GM12878 (cell line): ENCODE measurements around the gene PSMD13. TPM values are rescaled to one million over a fixed set of nuclear protein-coding genes. Genes with fewer than 3 reads are reported as not detected.

Experiments
- ATAC-seq: fragments of 200-7000 bp; cut with Tn5 transposase; 3 replicates; pipeline ENCODE4 v1.9.1; 2020; ENCODE audit warnings: mild to moderate bottlenecking, moderate library complexity
- BruUV-seq: library from RNA; stranded (reverse); fragments of 400-500 nt; replicated peaks from 2 replicates; lab custom pipeline; 2021; lab: Mats Ljungman, UMichigan
- CTCF ChIA-PET: fragments of 300-600 bp; sonication (Branson Sonifier 250); formaldehyde crosslinking; extraction: SDS; loops from one replicate; lab custom pipeline; 2021; ENCODE audit warnings: inconsistent platforms; lab: Yijun Ruan, JAX
- POLR2A ChIA-PET: fragments of 350-600 bp; formaldehyde crosslinking; extraction: SDS; loops from one replicate; lab custom pipeline; 2021; ENCODE audit warnings: inconsistent platforms; lab: Charles Lee
- RAD21 ChIA-PET: fragments of 300-600 bp; sonication (Branson Sonifier 250); formaldehyde crosslinking; loops from one replicate; lab custom pipeline; 2023; ENCODE audit warnings: antibody characterized with exemption; ENCODE audit not compliant: unreplicated experiment; lab: Charles Lee
- SMC1A ChIA-PET: fragments of 300-600 bp; sonication (Branson Sonifier 250); formaldehyde crosslinking; loops from one replicate; lab custom pipeline; 2023; ENCODE audit not compliant: unreplicated experiment, uncharacterized antibody; lab: Charles Lee
- DNase-seq: peaks from one replicate; pipeline ENCODE4 v3.0.0-alpha.2; 2011; ENCODE audit warnings: low read depth, low spot score
- FAIRE-seq: peaks from 3 replicates; lab custom pipeline; 2011; peaks lifted over from hg19 to GRCh38; lab: Jason Lieb, UNC
- H2AFZ ChIP-seq: 2 replicates; pipeline ENCODE4 v1.6.0; 2011; ENCODE audit warnings: low read depth, low read length, control low read depth; ENCODE audit not compliant: control insufficient read depth
- H3K27ac ChIP-seq: 2 replicates; pipeline ENCODE4 v1.5.1; 2011; ENCODE audit warnings: control low read depth; ENCODE audit not compliant: control insufficient read depth, insufficient read depth
- H3K27me3 ChIP-seq, 2 experiments: replicated peaks in 1 of 2; 2 replicates each; pipeline versions ENCODE4 v1.6.0 to v1.6.1; 2011; ENCODE audit warnings: low read length in 1 of 2; ENCODE audit not compliant: control insufficient read depth in 2 of 2, insufficient read depth in 2 of 2
- H3K36me3 ChIP-seq, 2 experiments: 2 replicates each; pipeline ENCODE4 v1.5.1; 2011; ENCODE audit warnings: low read length in 1 of 2; ENCODE audit not compliant: control insufficient read depth in 2 of 2, insufficient read depth in 2 of 2
- H3K4me1 ChIP-seq: 2 replicates; pipeline ENCODE4 v1.6.1; 2011; ENCODE audit warnings: mild to moderate bottlenecking, low read length, moderate library complexity, mixed read lengths; ENCODE audit not compliant: control insufficient read depth, insufficient read depth
- H3K4me2 ChIP-seq: 2 replicates; pipeline ENCODE4 v1.6.0; 2011; ENCODE audit warnings: control low read depth; ENCODE audit not compliant: control insufficient read depth, insufficient read depth
- H3K4me3 ChIP-seq: fragments of 200-600 bp; sonication (generic); 2 replicates; pipeline ENCODE4 v1.5.1; 2016
- H3K79me2 ChIP-seq: 2 replicates; pipeline ENCODE4 v1.6.0; 2011; ENCODE audit warnings: low read length; ENCODE audit not compliant: control insufficient read depth, insufficient read depth
- H3K9ac ChIP-seq: 2 replicates; pipeline ENCODE4 v1.8.0; 2011; ENCODE audit warnings: low read length, control low read depth, mixed read lengths; ENCODE audit not compliant: control insufficient read depth, insufficient read depth
- H3K9me3 ChIP-seq: replicated peaks from 3 replicates; pipeline ENCODE4 v1.5.1; 2011; ENCODE audit warnings: mild to moderate bottlenecking, low read length; ENCODE audit not compliant: control insufficient read depth, insufficient read depth
- H4K20me1 ChIP-seq: 2 replicates; pipeline ENCODE4 v1.6.0; 2011; ENCODE audit not compliant: control insufficient read depth, insufficient read depth
- BCL11A ChIP-seq: IDR thresholded peaks from 2 replicates; pipeline ENCODE4 v1.6.1; 2011; ENCODE audit warnings: low read depth, low read length
- CBFB ChIP-seq: IDR thresholded peaks from 2 replicates; pipeline ENCODE4 v1.6.1; 2016; ENCODE audit warnings: antibody characterized with exemption, low read depth
- DPF2 ChIP-seq: fragments of 450-650 bp; IDR thresholded peaks from 2 replicates; pipeline ENCODE4 v1.6.1; 2017; ENCODE audit warnings: mild to moderate bottlenecking
- E2F8 ChIP-seq: fragments of 450-650 bp; IDR thresholded peaks from 2 replicates; pipeline ENCODE4 v1.6.1; 2018; ENCODE audit warnings: mild to moderate bottlenecking, low read depth, moderate library complexity; ENCODE audit not compliant: partially characterized antibody
- ESRRA ChIP-seq: IDR thresholded peaks from 2 replicates; pipeline ENCODE4 v1.6.1; 2012; ENCODE audit warnings: mild to moderate bottlenecking, low read length, improper control_type of control experiment
- FOXM1 ChIP-seq: IDR thresholded peaks from 2 replicates; pipeline ENCODE4 v1.6.1; 2012; ENCODE audit warnings: low read depth, mild to moderate bottlenecking, inconsistent platforms, low read length, moderate library complexity
- HDAC2 ChIP-seq: fragments of 200-600 bp; sonication (generic); IDR thresholded peaks from 2 replicates; pipeline ENCODE4 v1.6.1; 2017
- IRF3 ChIP-seq: fragments of 450-650 bp; IDR thresholded peaks from 2 replicates; pipeline ENCODE4 v1.6.1; 2014; ENCODE audit warnings: mild to moderate bottlenecking
- MEF2B ChIP-seq: fragments of 450-650 bp; IDR thresholded peaks from 2 replicates; pipeline ENCODE4 v1.6.1; 2018; ENCODE audit warnings: mild to moderate bottlenecking, moderate library complexity; ENCODE audit not compliant: partially characterized antibody, poor library complexity, severe bottlenecking
- MTA3 ChIP-seq: IDR thresholded peaks from 2 replicates; pipeline ENCODE4 v1.6.1; 2012; ENCODE audit warnings: low read length, inconsistent platforms, borderline replicate concordance
- NR2C2 ChIP-seq: IDR thresholded peaks from 2 replicates; pipeline ENCODE4 v1.6.1; 2011; ENCODE audit warnings: borderline replicate concordance, low read depth; ENCODE audit not compliant: control insufficient read depth, insufficient read length
- POLR2AphosphoS5 ChIP-seq: IDR thresholded peaks from 2 replicates; pipeline ENCODE4 v1.6.1; 2011; ENCODE audit warnings: mild to moderate bottlenecking, low read length, inconsistent platforms
- STAT1 ChIP-seq: fragments of 450-650 bp; conservative IDR thresholded peaks from 2 replicates; pipeline ENCODE4 v1.6.1; 2014; ENCODE audit warnings: antibody characterized with exemption, mild to moderate bottlenecking
- YBX1 ChIP-seq: fragments of 450-650 bp; IDR thresholded peaks from 2 replicates; pipeline ENCODE4 v1.6.1; 2016; ENCODE audit warnings: antibody characterized with exemption
- ZZZ3 ChIP-seq: IDR thresholded peaks from 2 replicates; pipeline ENCODE4 v1.6.1; 2011; ENCODE audit warnings: low read depth; ENCODE audit not compliant: control insufficient read depth, insufficient read length
- WGBS: methylation state at CpG from one replicate; pipeline ENCODE4 v1.1.6; 2016; ENCODE audit warnings: low lambda C conversion rate; ENCODE audit not compliant: insufficient replicate concordance, insufficient coverage; ENCODE audit errors: missing lambda C conversion rate; 5-methylcytosine and 5-hydroxymethylcytosine counted together
- in situ Hi-C: fragments of 300-500 bp; cut with MboI; formaldehyde crosslinking; loops from 9 replicates; pipeline ENCODE4 v1.14.3; 2018; ENCODE audit warnings: mixed read lengths
- intact Hi-C: fragments of 100-400 bp; cut with micrococcal nuclease; formaldehyde crosslinking; loops from one replicate; pipeline ENCODE4 v1.14.2; 2022; ENCODE audit not compliant: unreplicated experiment
- polyA plus RNA-seq, 11 experiments: library from polyadenylated mRNA; depleted of rRNA in 4 of 11; unstranded in 6 of 11; stranded (reverse) in 5 of 11; fragments of >200 nt; fragmentation: Nextera tagmentation in 4 of 11; fragmentation: Illumina TruSeq in 1 of 11; extraction: Ambion mirVana in 4 of 11; extraction: Trizol in 1 of 11; gene quantifications; 1 replicate in 1 of 11; 2 replicates in 10 of 11; pipeline versions ENCODE4 v1.2.1 to v1.2.3, GENCODE V29; 2011 to 2016; ENCODE audit warnings: inconsistent platforms in 2 of 11, missing spikeins in 2 of 11, low read depth in 1 of 11
- total RNA-seq, 4 experiments: library from RNA; depleted of rRNA in 3 of 4; stranded (reverse); fragments of >200 nt in 3 of 4; fragmentation: Illumina TruSeq in 1 of 4; extraction: Trizol in 1 of 4; gene quantifications; 2 replicates each; pipeline versions ENCODE4 v1.2.1 to v1.2.3, GENCODE V29; 2013 to 2021

PSMD13 gene
- total and polyA plus RNA-seq, 10 of the 15 experiments (the other 5 are each of a cell fraction or from before 2014, with no cell fraction given) = 141 to 303 (median 177) TPM

- SMC1A ChIA-PET = no interaction called here
- Histone ChIP-seq H2AFZ (no peak overlapping the region), H4K20me1 (peaks cover 11% of the 10 kb centered on the region), H3K4me1 (peaks cover 12% of the 10 kb centered on the region), H3K79me2 (peaks cover 24% of the 10 kb centered on the region), H3K36me3 (peaks cover 4 to 21% of the 10 kb centered on the region in 2 experiments), H3K4me2 (no peak overlapping the region), H3K4me3 (no peak overlapping the region), H3K27me3 (no peaks in the 10 kb centered on the region), H3K9me3 (no peaks in the 10 kb centered on the region), H3K27ac (no peak overlapping the region), H3K9ac (no peak overlapping the region)
- CTCF ChIA-PET = no interaction called here
- no peak for TF ChIP-seq YBX1
- TF ChIP-seq POLR2AphosphoS5 = peak; percentile 16; the same call in 1 of the 2 replicates
- POLR2A ChIA-PET = no interaction called here
- no peak for FAIRE-seq
- no peak for DNase-seq
- in situ Hi-C loops (loop anchor here (10.0 kb wide), 1 partner anchor 163 kb away; the partner anchor contains the start of gene B4GALNT4), intact Hi-C loops (loop anchor here (10.0 kb wide), 1 partner anchor 243 kb away; the partner anchor contains the start of gene ANO9)
- 72% methylated on average over 15 of the region's 15 CpGs for WGBS
- no TSS peak for BruUV-seq
- ATAC-seq = no peak
- RAD21 ChIA-PET = no interaction called here
These were observed 34.8 kb upstream of the PSMD13 start for GRCh38 chr11:201966-202365.

- in situ Hi-C loops = loop anchor here (10.0 kb wide), 1 partner anchor 162 kb away; the partner anchor contains the start of gene B4GALNT4
- H3K27ac ChIP-seq = no peak overlapping the region
- SMC1A ChIA-PET = no interaction called here
- POLR2A ChIA-PET = no interaction called here
- CTCF ChIA-PET = interaction anchor here (0.6 kb wide), 1 partner anchor 61 kb away, joined by 3 read pairs; no protein-coding TSS in a partner anchor
- TF ChIP-seq MEF2B (no peak), ESRRA (no peak), E2F8 (no peak), STAT1 (no peak), IRF3 (no peak), DPF2 (no peak), MTA3 (no peak), ZZZ3 (no peak), NR2C2 (no peak), HDAC2 (no peak), BCL11A (no peak), FOXM1 (no peak), CBFB (no peak)
- H3K4me1 ChIP-seq = peaks cover 12% of the 10 kb centered on the region
- no peak for DNase-seq
- no peak overlapping the region for H3K4me3 ChIP-seq
- ATAC-seq = no peak
- intact Hi-C loops = loop anchor here (10.0 kb wide), 1 partner anchor 242 kb away; the partner anchor contains the start of gene ANO9
- H3K9me3 ChIP-seq = no peaks in the 10 kb centered on the region
- no peak for FAIRE-seq
- WGBS = 68% methylated on average over 8 of the region's 8 CpGs
- H3K27me3 ChIP-seq = no peaks in the 10 kb centered on the region
- peaks cover 27% of the 10 kb centered on the region for H3K79me2 ChIP-seq
- no TSS peak for BruUV-seq
- RAD21 ChIA-PET = no interaction called here
- H3K9ac ChIP-seq = no peak overlapping the region
- no peak overlapping the region for H2AFZ ChIP-seq
- peaks cover 4 to 21% of the 10 kb centered on the region in 2 experiments for H3K36me3 ChIP-seq
- peaks cover 11% of the 10 kb centered on the region for H4K20me1 ChIP-seq
- no peak overlapping the region for H3K4me2 ChIP-seq
These were observed 34.3 kb upstream of the PSMD13 start for GRCh38 chr11:202490-202889.
